ENCODE results near the gene SPART.

Gene SPART

GRCh38 chr13:36362251-36362650 is 16.1 kb upstream of the SPART start:
- Histone ChIP-seq H3K36me3 (ENCODE audit: insufficient read depth, low read length) (no peaks in the 10 kb centered on the region), H3K4me2 (ENCODE audit: low read depth, low read length, poor library complexity, severe bottlenecking) (no peak overlapping the region), H3K9ac (ENCODE audit: low read depth, low read length, poor library complexity, severe bottlenecking) (no peak overlapping the region), H3K4me3 (ENCODE audit: low read length, poor library complexity, severe bottlenecking) (no peak overlapping the region), H4K20me1 (ENCODE audit: insufficient read depth, low read length, poor library complexity, severe bottlenecking) (no peaks in the 10 kb centered on the region), H3F3A (ENCODE audit: low read depth) (no peaks in the 10 kb centered on the region), H3K79me2 (ENCODE audit: insufficient read depth, low read length) (no peaks in the 10 kb centered on the region), H3K9me2 (replicated peaks; ENCODE audit: low read depth, low read length) (no peaks in the 10 kb centered on the region), H2AFZ (ENCODE audit: low read length) (no peak overlapping the region), H3K9me3 (ENCODE audit: insufficient read depth, low read depth, low read length) (no peaks in the 10 kb centered on the region), H3K27me3 (ENCODE audit: insufficient read depth, low read length, poor library complexity, severe bottlenecking) (no peaks in the 10 kb centered on the region), H3K4me1 (ENCODE audit: insufficient read depth, low read length, poor library complexity, severe bottlenecking) (no peaks in the 10 kb centered on the region)
- TF ChIP-seq CTCF (conservative IDR thresholded peaks at IDR 0.05; ENCODE audit: low read length) (no peak), EZH2phosphoT487 (IDR thresholded peaks at IDR 0.05; ENCODE audit: borderline replicate concordance) (no peak)

GRCh38 chr13:36360903-36361302 is 14.7 kb upstream of the SPART start:
- H3K36me3 ChIP-seq (ENCODE audit: insufficient read depth, low read length): no peaks in the 10 kb centered on the region
- no peaks in the 10 kb centered on the region for H3K9me3 ChIP-seq (ENCODE audit: insufficient read depth, low read depth, low read length)
- no peaks in the 10 kb centered on the region for H3F3A ChIP-seq (ENCODE audit: low read depth)
- H4K20me1 ChIP-seq (ENCODE audit: insufficient read depth, low read length, poor library complexity, severe bottlenecking): no peaks in the 10 kb centered on the region
- H2AFZ ChIP-seq (ENCODE audit: low read length): no peak overlapping the region
- no peaks in the 10 kb centered on the region for H3K9me2 ChIP-seq (replicated peaks; ENCODE audit: low read depth, low read length)
- no peak overlapping the region for H3K4me2 ChIP-seq (ENCODE audit: low read depth, low read length, poor library complexity, severe bottlenecking)
- H3K27me3 ChIP-seq (ENCODE audit: insufficient read depth, low read length, poor library complexity, severe bottlenecking): no peaks in the 10 kb centered on the region
- no peak overlapping the region for H3K4me3 ChIP-seq (ENCODE audit: low read length, poor library complexity, severe bottlenecking)
- no peak overlapping the region for H3K9ac ChIP-seq (ENCODE audit: low read depth, low read length, poor library complexity, severe bottlenecking)
- TF ChIP-seq CTCF (conservative IDR thresholded peaks at IDR 0.05; ENCODE audit: low read length) (no peak), EZH2phosphoT487 (IDR thresholded peaks at IDR 0.05; ENCODE audit: borderline replicate concordance) (no peak)
- no peaks in the 10 kb centered on the region for H3K79me2 ChIP-seq (ENCODE audit: insufficient read depth, low read length)
- no peaks in the 10 kb centered on the region for H3K4me1 ChIP-seq (ENCODE audit: insufficient read depth, low read length, poor library complexity, severe bottlenecking)

- Histone ChIP-seq H3K4me1 (ENCODE audit: insufficient read depth, low read length, poor library complexity, severe bottlenecking) (no peaks in the 10 kb centered on the region), H3K4me3 (ENCODE audit: low read length, poor library complexity, severe bottlenecking) (no peak overlapping the region), H3K9ac (ENCODE audit: low read depth, low read length, poor library complexity, severe bottlenecking) (no peak overlapping the region), H2AFZ (ENCODE audit: low read length) (no peak overlapping the region), H3K4me2 (ENCODE audit: low read depth, low read length, poor library complexity, severe bottlenecking) (no peak overlapping the region), H3K9me2 (replicated peaks; ENCODE audit: low read depth, low read length) (no peaks in the 10 kb centered on the region), H3K27me3 (ENCODE audit: insufficient read depth, low read length, poor library complexity, severe bottlenecking) (no peaks in the 10 kb centered on the region), H3K79me2 (ENCODE audit: insufficient read depth, low read length) (no peaks in the 10 kb centered on the region), H3K36me3 (ENCODE audit: insufficient read depth, low read length) (no peaks in the 10 kb centered on the region), H3K9me3 (ENCODE audit: insufficient read depth, low read depth, low read length) (no peaks in the 10 kb centered on the region), H4K20me1 (ENCODE audit: insufficient read depth, low read length, poor library complexity, severe bottlenecking) (no peaks in the 10 kb centered on the region), H3F3A (ENCODE audit: low read depth) (no peaks in the 10 kb centered on the region)
- TF ChIP-seq CTCF (conservative IDR thresholded peaks at IDR 0.05; ENCODE audit: low read length): no peak
- TF ChIP-seq EZH2phosphoT487 (IDR thresholded peaks at IDR 0.05; ENCODE audit: borderline replicate concordance): no peak
Measured at GRCh38 chr13:36359301-36359950, 13.2 kb upstream of the SPART start.
